ENCODE measurements around the gene ARFGEF3. TPM values are rescaled to one million over a fixed set of nuclear protein-coding genes. Genes with fewer than 3 reads are reported as not detected.

ARFGEF3 gene
- total RNA-seq, 1 donor from 2014 or later = 1.9 TPM

DNA sequence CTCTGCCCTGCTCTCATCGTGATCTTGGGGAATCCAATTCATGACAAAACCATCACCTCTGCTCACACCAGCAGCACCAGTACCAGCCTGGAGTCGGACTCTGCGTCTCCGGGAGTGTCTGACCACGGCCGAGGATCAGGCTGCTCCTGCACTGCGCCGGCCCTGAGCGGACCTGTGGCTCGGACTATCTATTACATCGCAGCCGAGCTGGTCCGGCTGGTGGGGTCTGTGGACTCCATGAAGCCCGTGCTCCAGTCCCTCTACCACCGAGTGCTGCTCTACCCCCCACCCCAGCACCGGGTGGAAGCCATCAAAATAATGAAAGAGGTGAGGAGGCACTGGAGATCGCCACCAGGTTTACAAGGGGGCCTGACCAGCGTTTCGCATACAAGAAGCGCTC is 93.7 kb downstream of the ARFGEF3 start:
- no peak overlapping the region for H3K4me3 Mint-ChIP-seq (ENCODE audit: unreplicated experiment)
- no peaks in the 10 kb centered on the region for H3K36me3 ChIP-seq (ENCODE audit: insufficient read depth, low read length)
- DNase-seq (ENCODE audit: low read depth) (no peak), FAIRE-seq (no peak)
- peaks cover 4% of the 10 kb centered on the region for H3K4me1 ChIP-seq (ENCODE audit: insufficient read depth, low read length)
- no peaks in the 10 kb centered on the region for H3K9me3 Mint-ChIP-seq (ENCODE audit: unreplicated experiment)
- H3K79me2 ChIP-seq (ENCODE audit: insufficient read depth, low read length) = no peaks in the 10 kb centered on the region
- no peaks in the 10 kb centered on the region for H3K27me3 Mint-ChIP-seq (ENCODE audit: low read depth, unreplicated experiment)
- H3K4me3 ChIP-seq (ENCODE audit: insufficient read depth, low read depth, low read length) = no peak overlapping the region
- H3K27me3 ChIP-seq (ENCODE audit: insufficient read depth, low read length) = no peaks in the 10 kb centered on the region
- no peak overlapping the region for H3K4me2 ChIP-seq (ENCODE audit: low read length)
- H3K9ac ChIP-seq (ENCODE audit: low read length) = no peak overlapping the region
- H2AFZ ChIP-seq (ENCODE audit: low read depth, low read length) = no peak overlapping the region
- H3K27ac Mint-ChIP-seq (ENCODE audit: unreplicated experiment) = no peak overlapping the region
- TF ChIP-seq, protein P1, sequence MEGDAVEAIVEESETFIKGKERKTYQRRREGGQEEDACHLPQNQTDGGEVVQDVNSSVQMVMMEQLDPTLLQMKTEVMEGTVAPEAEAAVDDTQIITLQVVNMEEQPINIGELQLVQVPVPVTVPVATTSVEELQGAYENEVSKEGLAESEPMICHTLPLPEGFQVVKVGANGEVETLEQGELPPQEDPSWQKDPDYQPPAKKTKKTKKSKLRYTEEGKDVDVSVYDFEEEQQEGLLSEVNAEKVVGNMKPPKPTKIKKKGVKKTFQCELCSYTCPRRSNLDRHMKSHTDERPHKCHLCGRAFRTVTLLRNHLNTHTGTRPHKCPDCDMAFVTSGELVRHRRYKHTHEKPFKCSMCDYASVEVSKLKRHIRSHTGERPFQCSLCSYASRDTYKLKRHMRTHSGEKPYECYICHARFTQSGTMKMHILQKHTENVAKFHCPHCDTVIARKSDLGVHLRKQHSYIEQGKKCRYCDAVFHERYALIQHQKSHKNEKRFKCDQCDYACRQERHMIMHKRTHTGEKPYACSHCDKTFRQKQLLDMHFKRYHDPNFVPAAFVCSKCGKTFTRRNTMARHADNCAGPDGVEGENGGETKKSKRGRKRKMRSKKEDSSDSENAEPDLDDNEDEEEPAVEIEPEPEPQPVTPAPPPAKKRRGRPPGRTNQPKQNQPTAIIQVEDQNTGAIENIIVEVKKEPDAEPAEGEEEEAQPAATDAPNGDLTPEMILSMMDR (IDR thresholded peaks at IDR 0.05; ENCODE audit: insufficient read depth, low read depth, low read length) = no peak
- TF ChIP-seq EZH2 (IDR thresholded peaks at IDR 0.05; ENCODE audit: insufficient read depth, low read length) = no peak
- no peak overlapping the region for H3K27ac ChIP-seq (ENCODE audit: low read depth, low read length)
- H3K9me3 ChIP-seq (ENCODE audit: insufficient read depth, low read depth, low read length) = no peaks in the 10 kb centered on the region
- H3K4me1 Mint-ChIP-seq (ENCODE audit: low read depth, unreplicated experiment) = peaks cover 10% of the 10 kb centered on the region
- H3K36me3 Mint-ChIP-seq (ENCODE audit: low read depth, unreplicated experiment) = no peaks in the 10 kb centered on the region
- no peaks in the 10 kb centered on the region for H4K20me1 ChIP-seq (ENCODE audit: insufficient read depth, low read length)

DNA sequence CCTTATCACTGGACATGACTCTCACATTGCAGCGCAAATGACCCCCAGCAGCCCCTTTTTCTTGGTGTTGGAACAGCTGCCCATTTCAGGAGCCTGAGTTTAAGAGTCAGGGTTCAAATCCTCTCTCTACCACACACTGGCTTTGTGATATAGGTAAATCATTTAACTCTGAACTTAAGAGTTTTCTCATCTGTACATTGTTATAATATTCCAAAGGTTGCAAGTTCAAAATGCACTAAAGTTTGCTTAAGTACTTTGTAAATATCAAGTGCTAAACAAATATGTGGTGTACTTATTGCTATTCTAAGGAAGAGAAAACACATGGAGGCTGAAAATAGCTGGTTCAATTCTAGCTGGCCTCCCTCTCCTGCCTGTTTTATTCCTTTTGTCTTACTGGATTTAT is 95.9 kb downstream of the ARFGEF3 start:
- H3K9me3 Mint-ChIP-seq (ENCODE audit: unreplicated experiment) = peaks cover under 1% of the 10 kb centered on the region
- TF ChIP-seq, protein P1 (IDR thresholded peaks at IDR 0.05; ENCODE audit: insufficient read depth, low read depth, low read length) = no peak
- TF ChIP-seq EZH2 (IDR thresholded peaks at IDR 0.05; ENCODE audit: insufficient read depth, low read length) = no peak
- no peak overlapping the region for H3K27ac ChIP-seq (ENCODE audit: low read depth, low read length)
- H3K27me3 ChIP-seq (ENCODE audit: insufficient read depth, low read length) = no peaks in the 10 kb centered on the region
- H3K36me3 ChIP-seq (ENCODE audit: insufficient read depth, low read length) = no peaks in the 10 kb centered on the region
- no peak overlapping the region for H3K4me2 ChIP-seq (ENCODE audit: low read length)
- H3K27me3 Mint-ChIP-seq (ENCODE audit: low read depth, unreplicated experiment) = no peaks in the 10 kb centered on the region
- H3K27ac Mint-ChIP-seq (ENCODE audit: unreplicated experiment) = no peak overlapping the region
- no peaks in the 10 kb centered on the region for H3K36me3 Mint-ChIP-seq (ENCODE audit: low read depth, unreplicated experiment)
- H2AFZ ChIP-seq (ENCODE audit: low read depth, low read length) = no peak overlapping the region
- no peak overlapping the region for H3K9ac ChIP-seq (ENCODE audit: low read length)
- FAIRE-seq (no peak), DNase-seq (ENCODE audit: low read depth) (no peak)
- no peaks in the 10 kb centered on the region for H3K9me3 ChIP-seq (ENCODE audit: insufficient read depth, low read depth, low read length)
- no peak overlapping the region for H3K4me3 Mint-ChIP-seq (ENCODE audit: unreplicated experiment)
- H3K4me3 ChIP-seq (ENCODE audit: insufficient read depth, low read depth, low read length) = no peak overlapping the region
- H3K4me1 Mint-ChIP-seq (ENCODE audit: low read depth, unreplicated experiment) = no peaks in the 10 kb centered on the region
- H3K4me1 ChIP-seq (ENCODE audit: insufficient read depth, low read length) = no peaks in the 10 kb centered on the region
- H3K79me2 ChIP-seq (ENCODE audit: insufficient read depth, low read length) = no peaks in the 10 kb centered on the region
- H4K20me1 ChIP-seq (ENCODE audit: insufficient read depth, low read length) = no peaks in the 10 kb centered on the region

DNA sequence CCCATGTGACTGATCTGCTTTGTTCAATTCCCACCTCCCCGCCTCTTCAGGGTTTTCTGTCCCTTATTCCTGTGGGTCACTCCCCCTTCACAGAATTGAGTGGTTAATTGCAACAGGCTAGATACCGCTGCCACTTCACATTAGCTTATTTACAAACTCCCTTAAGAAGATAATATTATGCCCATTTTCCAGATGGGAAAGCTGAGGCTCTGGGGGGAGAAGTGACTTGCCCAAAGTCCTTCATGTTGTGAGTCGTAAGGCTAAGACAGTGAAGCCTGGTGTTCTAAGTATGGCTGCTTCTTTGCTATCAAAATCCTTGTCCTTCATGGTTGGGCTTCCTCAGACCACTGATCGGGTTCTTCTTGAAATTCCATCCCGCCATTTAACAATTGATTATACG is 96.5 kb downstream of the ARFGEF3 start:
- Mint-ChIP-seq H3K4me1 (ENCODE audit: low read depth, unreplicated experiment) (no peaks in the 10 kb centered on the region), H3K27me3 (ENCODE audit: low read depth, unreplicated experiment) (no peaks in the 10 kb centered on the region), H3K36me3 (ENCODE audit: low read depth, unreplicated experiment) (peaks cover 5% of the 10 kb centered on the region), H3K27ac (ENCODE audit: unreplicated experiment) (no peak overlapping the region), H3K9me3 (ENCODE audit: unreplicated experiment) (peaks cover 2% of the 10 kb centered on the region), H3K4me3 (ENCODE audit: unreplicated experiment) (no peak overlapping the region)
- no peaks in the 10 kb centered on the region for H4K20me1 ChIP-seq (ENCODE audit: insufficient read depth, low read length)
- no peak overlapping the region for H3K4me3 ChIP-seq (ENCODE audit: insufficient read depth, low read depth, low read length)
- FAIRE-seq (no peak), DNase-seq (ENCODE audit: low read depth) (no peak)
- H3K9me3 ChIP-seq (ENCODE audit: insufficient read depth, low read depth, low read length) = no peaks in the 10 kb centered on the region
- no peak overlapping the region for H2AFZ ChIP-seq (ENCODE audit: low read depth, low read length)
- no peak overlapping the region for H3K27ac ChIP-seq (ENCODE audit: low read depth, low read length)
- no peaks in the 10 kb centered on the region for H3K27me3 ChIP-seq (ENCODE audit: insufficient read depth, low read length)
- no peaks in the 10 kb centered on the region for H3K4me1 ChIP-seq (ENCODE audit: insufficient read depth, low read length)
- H3K4me2 ChIP-seq (ENCODE audit: low read length) = no peak overlapping the region
- H3K36me3 ChIP-seq (ENCODE audit: insufficient read depth, low read length) = no peaks in the 10 kb centered on the region
- H3K9ac ChIP-seq (ENCODE audit: low read length) = no peak overlapping the region
- TF ChIP-seq EZH2 (IDR thresholded peaks at IDR 0.05; ENCODE audit: insufficient read depth, low read length) = no peak
- TF ChIP-seq, protein P1 (IDR thresholded peaks at IDR 0.05; ENCODE audit: insufficient read depth, low read depth, low read length) = no peak
- H3K79me2 ChIP-seq (ENCODE audit: insufficient read depth, low read length) = no peaks in the 10 kb centered on the region

Data from astrocyte (in vitro differentiated cells and primary cell).